Ishikawa (cell line): ENCODE measurements around the gene MANEAL.

ENCODE experiments used
- CEBPB ChIP-seq: IDR thresholded peaks from 2 replicates; pipeline ENCODE4 v1.6.1; 2012
- CREB1 ChIP-seq: IDR thresholded peaks from 2 replicates; pipeline ENCODE4 v1.6.1; 2012; ENCODE audit warnings: low read depth
- EGR1 ChIP-seq: IDR thresholded peaks from 2 replicates; pipeline ENCODE4 v1.6.1; 2012
- EP300 ChIP-seq: IDR thresholded peaks from 2 replicates; pipeline ENCODE4 v1.6.1; 2012; ENCODE audit warnings: borderline replicate concordance
- FOXM1 ChIP-seq: IDR thresholded peaks from 2 replicates; pipeline ENCODE4 v1.6.1; 2012; ENCODE audit warnings: low read depth, borderline replicate concordance
- MAX ChIP-seq: IDR thresholded peaks from 2 replicates; pipeline ENCODE4 v1.6.1; 2012
- NFIC ChIP-seq: IDR thresholded peaks from 2 replicates; pipeline ENCODE4 v1.6.1; 2012
- RAD21 ChIP-seq: IDR thresholded peaks from 2 replicates; pipeline ENCODE4 v1.6.1; 2012; ENCODE audit warnings: low read depth
- REST ChIP-seq: IDR thresholded peaks from 2 replicates; pipeline ENCODE4 v1.6.1; 2012; ENCODE audit warnings: low read depth, mild to moderate bottlenecking
- TAF1 ChIP-seq: IDR thresholded peaks from 2 replicates; pipeline ENCODE4 v1.6.1; 2012; ENCODE audit warnings: low read depth, mild to moderate bottlenecking
- TCF12 ChIP-seq: IDR thresholded peaks from 2 replicates; pipeline ENCODE4 v1.6.1; 2012; ENCODE audit warnings: low read depth
- TEAD4 ChIP-seq: IDR thresholded peaks from 2 replicates; pipeline ENCODE4 v1.6.1; 2012
- USF1 ChIP-seq: IDR thresholded peaks from 2 replicates; pipeline ENCODE4 v1.6.1; 2012
- YY1 ChIP-seq: IDR thresholded peaks from 2 replicates; pipeline ENCODE4 v1.6.1; 2012; ENCODE audit warnings: low read depth
- ZBTB7A ChIP-seq: IDR thresholded peaks from 2 replicates; pipeline ENCODE4 v1.6.1; 2012; ENCODE audit warnings: low read depth

Gene MANEAL

DNA sequence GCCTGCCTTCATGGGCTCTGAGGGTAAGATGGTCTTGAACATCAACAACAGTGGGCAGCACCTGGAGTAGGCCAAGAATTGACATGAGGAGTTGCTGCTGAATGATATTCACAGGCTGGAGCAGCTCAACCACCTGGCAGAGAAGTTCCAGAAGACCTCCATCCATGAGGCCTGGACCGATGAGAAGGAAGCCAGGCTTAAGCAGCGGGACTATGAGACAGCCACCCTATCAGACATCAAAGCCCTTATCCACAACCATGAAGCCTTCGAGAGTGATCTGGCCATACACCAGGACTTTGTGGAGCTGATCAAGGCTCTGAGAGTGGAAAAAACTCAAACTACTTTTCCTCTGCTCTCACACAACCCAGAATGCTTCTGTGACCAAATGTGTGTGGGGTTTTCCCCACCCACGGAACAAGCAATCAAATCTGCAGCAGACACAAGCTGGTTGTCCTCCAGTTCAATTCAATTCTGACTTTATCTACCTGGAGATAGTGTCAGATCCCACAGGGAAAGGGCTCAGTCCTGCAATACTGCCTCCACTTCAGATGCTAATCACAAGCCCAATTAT lies 16.6 kb upstream of the MANEAL start:
- no peak for TF ChIP-seq EP300
- TF ChIP-seq FOXM1 = no peak
- no peak for TF ChIP-seq ZBTB7A
- no peak for TF ChIP-seq MAX
- TF ChIP-seq TCF12 = no peak
- TF ChIP-seq TAF1 = no peak
- TF ChIP-seq REST = no peak
- TF ChIP-seq EGR1 = no peak

GRCh38 chr1:37778654-37779053 lies 15.0 kb upstream of the MANEAL start:
- TF ChIP-seq RAD21 (0 out of 2 replicates have a peak, but pooled peaks have one; percentile 3), REST (no peak)

- TF ChIP-seq TCF12 = no peak
Observed at GRCh38 chr1:37782491-37782890, 11.2 kb upstream of the MANEAL start.

DNA sequence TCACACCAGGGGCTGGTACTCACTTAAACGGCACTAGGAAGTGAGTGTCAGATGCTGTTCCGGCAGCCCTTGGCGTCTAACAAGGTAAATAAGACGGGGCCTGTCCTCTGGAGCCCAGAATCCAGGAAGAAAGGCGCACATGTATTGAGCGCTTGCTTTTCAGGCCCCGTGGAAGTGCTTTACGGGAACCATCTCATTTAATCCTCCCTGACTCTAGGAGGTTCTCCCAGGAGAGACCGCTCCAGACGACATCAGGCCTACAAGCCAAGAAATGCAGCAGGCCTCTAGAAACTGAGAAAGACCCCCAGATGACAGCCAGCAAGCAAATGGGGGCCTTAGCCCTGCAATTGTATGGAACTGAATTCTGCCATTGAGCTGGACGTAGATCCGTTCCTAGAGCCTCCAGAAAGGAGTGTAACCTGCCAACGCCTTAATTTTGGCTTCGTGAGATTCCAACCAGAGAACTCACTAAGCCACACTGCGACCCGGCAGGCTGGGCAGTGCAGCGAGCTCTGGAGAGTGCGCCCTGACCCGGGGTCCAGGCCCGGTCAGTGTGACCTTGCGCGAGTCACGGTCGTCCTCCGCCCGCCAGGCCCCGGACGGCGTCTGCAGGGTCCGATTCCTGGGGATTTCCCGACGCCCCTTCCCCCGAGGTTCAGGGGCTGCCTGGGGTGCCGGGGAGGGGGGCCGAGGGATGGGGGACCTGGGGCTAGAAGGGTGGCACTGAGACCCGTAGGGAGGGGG lies 532 bp upstream of the MANEAL start:
- TF ChIP-seq ZBTB7A (no peak), USF1 (no peak), MAX (no peak), CEBPB (no peak), FOXM1 (no peak), YY1 (no peak), REST (no peak), CREB1 (no peak), EGR1 (no peak), TCF12 (no peak), TEAD4 (no peak), TAF1 (no peak), NFIC (no peak), RAD21 (no peak), EP300 (no peak)

DNA sequence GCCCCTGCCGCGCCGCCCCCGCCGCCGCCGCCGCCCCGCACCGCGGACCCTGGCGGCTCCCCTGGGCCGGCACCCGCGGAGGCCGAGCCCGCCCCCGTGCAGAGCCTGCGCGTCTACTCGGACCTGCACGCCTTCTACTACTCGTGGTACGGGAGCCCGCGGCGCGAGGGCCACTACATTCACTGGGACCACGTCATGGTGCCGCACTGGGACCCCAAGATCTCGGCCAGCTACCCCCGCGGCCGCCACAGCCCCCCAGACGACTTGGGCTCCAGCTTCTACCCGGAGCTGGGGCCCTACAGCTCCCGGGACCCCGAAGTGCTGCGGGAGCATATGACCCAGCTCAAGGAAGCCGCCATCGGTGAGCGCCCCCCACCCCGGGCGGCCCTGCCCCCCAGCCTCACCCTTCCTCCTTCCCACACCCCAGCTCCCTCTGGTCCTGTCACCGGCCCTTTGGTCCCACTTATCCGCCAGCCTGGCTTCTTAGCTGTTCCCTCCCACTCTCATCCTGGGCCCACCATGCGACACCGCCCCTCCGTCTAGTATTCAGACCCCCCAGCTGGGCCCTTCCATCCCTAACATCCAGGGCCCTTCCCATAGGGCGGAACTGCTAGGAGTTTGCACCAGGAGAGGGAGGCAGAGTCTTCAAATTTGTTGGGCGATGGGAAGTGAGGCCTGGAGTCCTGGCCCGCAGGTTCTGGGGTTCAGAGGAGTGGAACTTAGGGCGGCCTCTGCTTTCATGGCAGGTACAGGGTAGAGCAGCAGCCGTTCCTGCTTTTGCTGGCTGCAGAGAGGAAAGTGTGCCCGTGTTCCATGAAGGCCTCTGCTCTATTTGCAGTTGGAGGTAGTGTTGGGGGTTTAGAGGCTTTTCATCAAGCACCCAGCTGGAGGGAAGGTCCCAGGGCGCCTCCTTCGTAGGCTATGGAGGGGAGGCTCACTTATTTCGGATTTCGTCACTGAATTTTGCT lies 1.0 kb downstream of the MANEAL start:
- TF ChIP-seq TCF12 (no peak), FOXM1 (no peak), USF1 (no peak), MAX (no peak), NFIC (no peak)
